Transverse colon (tissue), 4 donors: ENCODE results near the gene AZU1. TPM values are rescaled to one million over a fixed set of nuclear protein-coding genes. Genes with fewer than 3 reads are reported as not detected.
"Not testable (repeated sequence)": the region's sequence is repeated elsewhere in the genome, so short reads cannot be mapped to it uniquely, and the experiment has no call there.

Source experiments
- DNase-seq: peaks from one replicate; pipeline ENCODE4 v3.0.0-alpha.2; 2019
- H3K27ac ChIP-seq, 4 donors: fragments of 200-600 bp; sonication (generic); 2 replicates each; pipeline ENCODE4 v1.5.1; 2016 to 2018; ENCODE audit warnings: inconsistent platforms in 4 of 4
- H3K27me3 ChIP-seq: fragments of 200-600 bp; sonication (generic); 2 replicates; pipeline ENCODE4 v1.5.1; 2017; ENCODE audit warnings: inconsistent platforms
- H3K36me3 ChIP-seq, 4 donors: fragments of 200-600 bp; sonication (generic); 2 replicates each; pipeline ENCODE4 v1.5.1; 2017 to 2019; ENCODE audit warnings: inconsistent platforms in 4 of 4
- H3K4me1 ChIP-seq, 4 donors: fragments of 200-600 bp; sonication (generic); 2 replicates each; pipeline ENCODE4 v1.5.1; 2017 to 2020; ENCODE audit warnings: inconsistent platforms in 4 of 4
- H3K4me3 ChIP-seq, 4 donors: fragments of 200-600 bp; sonication (generic); 1 replicate in 1 of 4; 2 replicates in 3 of 4; pipeline versions ENCODE4 v1.5.1 to v1.6.1; 2017 to 2019; ENCODE audit warnings: inconsistent platforms in 4 of 4
- H3K9me3 ChIP-seq, 2 donors: fragments of 200-600 bp; sonication (generic); 2 replicates each; pipeline ENCODE4 v1.5.1; 2017 to 2019; ENCODE audit warnings: inconsistent platforms in 2 of 2
- CTCF ChIP-seq, 5 experiments: fragments of 200-600 bp in 3 of 5; fragments of 450-650 bp in 2 of 5; sonication (generic) in 3 of 5; IDR thresholded peaks; 1 replicate in 2 of 5; 2 replicates in 3 of 5; pipeline ENCODE4 v1.5.1; 2016 to 2017; ENCODE audit warnings: antibody characterized with exemption in 5 of 5, inconsistent platforms in 3 of 5, mild to moderate bottlenecking in 2 of 5, moderate library complexity in 1 of 5
- EP300 ChIP-seq: sonication (generic); formaldehyde crosslinking; IDR thresholded peaks from one replicate; pipeline ENCODE4 v1.6.1; 2017; ENCODE audit warnings: antibody characterized with exemption, low read depth
- POLR2A ChIP-seq: fragments of 450-650 bp; IDR thresholded peaks from one replicate; pipeline ENCODE4 v1.6.1; 2016; ENCODE audit warnings: antibody characterized with exemption, mild to moderate bottlenecking, moderate library complexity
- POLR2AphosphoS5 ChIP-seq, 3 donors: sonication (generic); formaldehyde crosslinking; IDR thresholded peaks; one replicate each; pipeline ENCODE4 v1.6.1; 2016; ENCODE audit warnings: antibody characterized with exemption in 3 of 3
- WGBS, 2 donors: methylation state at CpG; one replicate each; pipeline ENCODE4 v1.1.5; 2018; ENCODE audit warnings: low coverage in 1 of 2; 5-methylcytosine and 5-hydroxymethylcytosine counted together
- in situ Hi-C, 4 donors: fragments of 200-750 bp; cut with MboI; loops; one replicate each; pipeline versions ENCODE4 v1.15.0 to v1.15.1; 2017; ENCODE audit warnings: low sequenced_read_pairs in 3 of 4, low pct_ligation_motif_present in 1 of 4, low pct_unique_long_range_greater_than_20kb in 1 of 4
- intact Hi-C: fragments of 100-400 bp; cut with DNase I; formaldehyde crosslinking; loops from one replicate; pipeline ENCODE4 v1.15.1; 2023; ENCODE audit warnings: low total_unique reads
- total RNA-seq, 4 donors: library from RNA; depleted of rRNA; stranded (reverse); fragments of >200 nt; gene quantifications; one replicate each; pipeline ENCODE4 v1.1.0, GENCODE V29; 2016

AZU1 gene
- total RNA-seq, 4 donors from 2014 or later: not detected

DNA sequence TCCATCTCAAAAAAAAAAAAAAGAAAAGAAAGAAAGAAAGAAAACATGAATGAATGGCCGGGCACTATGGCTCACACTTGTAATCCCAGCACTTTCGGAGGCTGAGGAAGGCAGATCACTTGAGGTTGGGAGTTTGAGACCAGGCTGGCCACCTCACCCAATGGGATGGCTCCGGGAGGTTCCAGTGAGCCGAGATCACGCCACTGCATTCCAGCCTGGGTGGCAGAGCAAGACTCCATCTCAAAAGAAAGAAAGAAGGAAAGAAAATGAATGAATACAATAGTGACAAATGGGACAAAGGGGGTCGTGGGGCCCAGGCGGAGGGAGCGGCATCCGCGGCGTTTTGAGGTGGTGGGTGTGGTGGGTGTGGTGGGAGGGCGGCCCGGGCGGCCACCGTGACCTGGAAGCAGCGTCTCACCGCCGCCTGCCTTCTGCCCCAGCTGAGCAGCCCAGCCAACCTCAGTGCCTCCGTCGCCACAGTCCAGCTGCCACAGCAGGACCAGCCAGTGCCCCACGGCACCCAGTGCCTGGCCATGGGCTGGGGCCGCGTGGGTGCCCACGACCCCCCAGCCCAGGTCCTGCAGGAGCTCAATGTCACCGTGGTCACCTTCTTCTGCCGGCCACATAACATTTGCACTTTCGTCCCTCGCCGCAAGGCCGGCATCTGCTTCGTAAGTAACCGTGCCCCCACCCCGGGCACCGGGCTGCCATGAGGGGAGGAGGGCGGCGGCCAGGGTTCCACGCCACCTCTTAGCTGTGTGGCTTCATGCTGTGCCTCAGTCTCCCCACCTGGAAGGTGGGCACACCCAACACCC is 18.3 kb downstream of the AZU1 start:
- no peak for DNase-seq
- no peaks in the 10 kb centered on the region for H3K9me3 ChIP-seq
- intact Hi-C loops (loop anchor here (10.0 kb wide), 1 partner anchor 71 kb away; no protein-coding TSS in a partner anchor), in situ Hi-C loops (no loop called here)
- peaks cover 6 to 20% (median 13%) of the 10 kb centered on the region in 4 donors for H3K4me1 ChIP-seq
- peaks cover 89% of the 10 kb centered on the region for H3K27me3 ChIP-seq
- H3K27ac ChIP-seq: no peak overlapping the region
- 32 to 66% methylated on average over 3 to 36 of the region's 37 CpGs for WGBS, 2 donors
- H3K36me3 ChIP-seq: no peaks in the 10 kb centered on the region
- no peak overlapping the region for H3K4me3 ChIP-seq
- TF ChIP-seq POLR2A: no peak
- TF ChIP-seq POLR2AphosphoS5 (IDR thresholded peaks at IDR 0.05): no peak
- TF ChIP-seq EP300: no peak
- TF ChIP-seq CTCF (IDR thresholded peaks at IDR 0.05): no peak

- H3K36me3 ChIP-seq: no peaks in the 10 kb centered on the region
- H3K4me1 ChIP-seq: peaks cover 3 to 19% (median 9%) of the 10 kb centered on the region in 4 donors
- H3K9me3 ChIP-seq: no peaks in the 10 kb centered on the region
- H3K27me3 ChIP-seq: peaks cover 90% of the 10 kb centered on the region
- in situ Hi-C loops (no loop called here), intact Hi-C loops (loop anchor here (10.0 kb wide), 1 partner anchor 74 kb away; no protein-coding TSS in a partner anchor)
- DNase-seq: no peak
- H3K4me3 ChIP-seq: no peak overlapping the region
- WGBS, 2 donors: 34% methylated on average over 12 of the region's 12 CpGs; no CpG with 5 or more reads in 1 of the 2 donors
- H3K27ac ChIP-seq: no peak overlapping the region
- no peak for TF ChIP-seq POLR2AphosphoS5 (IDR thresholded peaks at IDR 0.05)
- TF ChIP-seq POLR2A: no peak
- no peak for TF ChIP-seq EP300
- no peak for TF ChIP-seq CTCF (IDR thresholded peaks at IDR 0.05)
Measured at GRCh38 chr19:848386-848921, 20.8 kb downstream of the AZU1 start.

DNA sequence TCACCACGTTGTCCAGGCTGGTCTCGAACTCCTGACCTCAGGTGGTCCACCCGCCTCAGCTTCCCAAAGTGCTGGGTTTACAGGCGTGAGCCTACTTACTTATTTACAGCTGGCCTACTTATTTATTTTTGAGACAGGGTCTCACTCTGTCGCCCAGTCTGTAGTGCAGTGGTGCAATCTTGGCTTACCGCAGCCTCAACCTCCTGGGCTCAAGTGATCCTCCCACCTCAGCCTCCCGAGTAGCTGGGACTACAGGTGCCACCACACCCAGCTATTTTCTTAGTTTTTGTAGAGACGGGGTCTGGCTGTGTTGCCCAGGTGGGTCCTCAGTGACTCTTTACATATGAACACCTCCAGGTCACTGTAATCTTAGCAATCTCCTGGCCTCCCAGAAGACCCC is 21.6 kb downstream of the AZU1 start:
- H3K4me1 ChIP-seq: peaks cover 0 to 13% (median 3%) of the 10 kb centered on the region in 4 donors
- intact Hi-C loops: loop anchor here (10.0 kb wide), 1 partner anchor 74 kb away; no protein-coding TSS in a partner anchor
- H3K9me3 ChIP-seq, DNase-seq, in situ Hi-C loops, H3K27ac ChIP-seq, H3K36me3 ChIP-seq, H3K4me3 ChIP-seq: not testable (repeated sequence)
- H3K27me3 ChIP-seq: peaks cover 88% of the 10 kb centered on the region
- 63% methylated on average over 8 of the region's 8 CpGs; no CpG with 5 or more reads in 1 of the 2 donors for WGBS, 2 donors

- H3K4me3 ChIP-seq: no peak overlapping the region
- no peaks in the 10 kb centered on the region for H3K36me3 ChIP-seq
- DNase-seq: peak; percentile 82
- peak overlapping the region; percentile 62 to 87 (median 78) for H3K27ac ChIP-seq
- intact Hi-C loops: no loop called here
- H3K9me3 ChIP-seq: no peaks in the 10 kb centered on the region
- H3K4me1 ChIP-seq: peaks cover 0 to 13% (median 3%) of the 10 kb centered on the region in 4 donors
- in situ Hi-C loops: loop anchor here in 3 of 4 donors (10.0 to 25.0 kb wide), 5 partner anchors 74 to 137 kb away; partner anchors contain the start of genes WDR18 (in 2 of the 3) and ARID3A (in 1 of the 3)
- peaks cover 78% of the 10 kb centered on the region for H3K27me3 ChIP-seq
- 21% methylated on average over 19 of the region's 28 CpGs; no CpG with 5 or more reads in 1 of the 2 donors for WGBS, 2 donors
- TF ChIP-seq CTCF (IDR thresholded peaks at IDR 0.05): no peak
- TF ChIP-seq EP300: peak; percentile 89
- TF ChIP-seq POLR2AphosphoS5 (IDR thresholded peaks at IDR 0.05): peak; percentile 65 to 84 (median 79)
- no peak for TF ChIP-seq POLR2A
Measured at GRCh38 chr19:850221-850978, 22.8 kb downstream of the AZU1 start.
